Fibroblast of pulmonary artery (primary cell): ENCODE results near the gene AHNAK2.
A peak's percentile ranks its signal among the peaks of the same experiment; 100 is the strongest.
"Not testable (repeated sequence)": the region's sequence is repeated elsewhere in the genome, so short reads cannot be mapped to it uniquely, and the experiment has no call there.

Experiments used
- DNase-seq: peaks from one replicate; pipeline ENCODE4 v3.0.0-alpha.2; 2010; ENCODE audit warnings: low read depth
- H3K4me3 ChIP-seq: replicated peaks from 2 replicates; pipeline ENCODE4 v1.5.1; 2011; ENCODE audit warnings: low read depth, mild to moderate bottlenecking, control low read depth, low read length, moderate library complexity
- TF ChIP-seq, protein P1 (sequence below): IDR thresholded peaks from 2 replicates; pipeline ENCODE4 v1.5.1; 2011; ENCODE audit warnings: mild to moderate bottlenecking, control low read depth, low read length, inconsistent platforms; ENCODE audit errors: missing control alignments

The AHNAK2 gene

DNA sequence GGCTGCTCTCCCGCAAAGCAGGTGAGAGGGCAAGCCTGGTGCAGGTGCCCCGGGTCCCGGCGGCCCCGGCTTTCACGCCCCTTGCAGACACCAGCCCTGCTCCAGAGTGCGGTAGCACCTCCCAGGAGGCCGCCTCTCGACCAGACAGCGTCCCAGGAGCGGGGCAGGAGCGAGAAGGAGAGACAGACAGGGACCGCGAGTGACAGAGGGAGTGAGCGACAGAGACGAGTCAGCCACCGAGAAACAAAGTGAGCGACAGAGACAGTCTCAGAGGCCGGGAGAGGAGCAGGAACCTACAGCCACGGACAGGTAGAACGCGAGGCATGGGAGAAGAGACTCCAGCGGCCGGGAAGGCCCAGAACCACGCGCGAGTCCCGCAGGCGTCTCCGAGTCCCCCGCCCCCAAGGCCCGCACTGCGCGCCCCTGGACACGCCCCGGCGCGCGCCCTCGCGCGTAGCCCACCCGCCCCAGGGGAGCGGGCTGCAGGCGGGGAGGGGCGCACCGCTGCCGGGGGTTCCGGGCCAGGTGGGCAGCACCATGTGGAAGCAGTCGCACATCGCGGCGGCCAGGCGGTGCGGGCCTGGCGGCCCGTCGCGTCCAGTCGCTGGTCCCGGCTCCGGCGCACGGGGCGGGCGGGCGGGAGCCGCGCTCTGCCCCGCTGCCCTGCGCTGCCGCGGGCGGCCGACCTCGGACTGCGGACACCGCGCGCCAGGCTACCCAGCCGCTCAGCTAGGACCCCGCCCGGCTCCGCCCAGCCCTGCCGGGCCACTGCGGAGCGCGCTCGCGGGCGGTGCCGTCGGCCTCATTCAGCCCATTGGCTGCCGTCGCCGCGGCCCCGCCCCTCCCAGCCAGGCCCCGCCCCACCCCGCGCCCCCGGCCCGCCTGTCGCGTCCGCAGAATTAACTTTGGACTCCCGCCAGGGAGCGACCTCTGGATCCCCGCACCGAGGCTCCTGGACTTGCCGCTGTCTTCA lies at the start of gene AHNAK2:
Gene AHNAK2, minus strand, starts transcription at position 694 of the 973 bp plus-strand sequence. Its CDS starts 137 bp downstream, at position 557.
- TF ChIP-seq, protein P1, sequence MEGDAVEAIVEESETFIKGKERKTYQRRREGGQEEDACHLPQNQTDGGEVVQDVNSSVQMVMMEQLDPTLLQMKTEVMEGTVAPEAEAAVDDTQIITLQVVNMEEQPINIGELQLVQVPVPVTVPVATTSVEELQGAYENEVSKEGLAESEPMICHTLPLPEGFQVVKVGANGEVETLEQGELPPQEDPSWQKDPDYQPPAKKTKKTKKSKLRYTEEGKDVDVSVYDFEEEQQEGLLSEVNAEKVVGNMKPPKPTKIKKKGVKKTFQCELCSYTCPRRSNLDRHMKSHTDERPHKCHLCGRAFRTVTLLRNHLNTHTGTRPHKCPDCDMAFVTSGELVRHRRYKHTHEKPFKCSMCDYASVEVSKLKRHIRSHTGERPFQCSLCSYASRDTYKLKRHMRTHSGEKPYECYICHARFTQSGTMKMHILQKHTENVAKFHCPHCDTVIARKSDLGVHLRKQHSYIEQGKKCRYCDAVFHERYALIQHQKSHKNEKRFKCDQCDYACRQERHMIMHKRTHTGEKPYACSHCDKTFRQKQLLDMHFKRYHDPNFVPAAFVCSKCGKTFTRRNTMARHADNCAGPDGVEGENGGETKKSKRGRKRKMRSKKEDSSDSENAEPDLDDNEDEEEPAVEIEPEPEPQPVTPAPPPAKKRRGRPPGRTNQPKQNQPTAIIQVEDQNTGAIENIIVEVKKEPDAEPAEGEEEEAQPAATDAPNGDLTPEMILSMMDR, result no peak
- peak within 1 kb of the TSS; percentile 51 for H3K4me3 ChIP-seq
- DNase-seq, result peak; percentile 70

DNA sequence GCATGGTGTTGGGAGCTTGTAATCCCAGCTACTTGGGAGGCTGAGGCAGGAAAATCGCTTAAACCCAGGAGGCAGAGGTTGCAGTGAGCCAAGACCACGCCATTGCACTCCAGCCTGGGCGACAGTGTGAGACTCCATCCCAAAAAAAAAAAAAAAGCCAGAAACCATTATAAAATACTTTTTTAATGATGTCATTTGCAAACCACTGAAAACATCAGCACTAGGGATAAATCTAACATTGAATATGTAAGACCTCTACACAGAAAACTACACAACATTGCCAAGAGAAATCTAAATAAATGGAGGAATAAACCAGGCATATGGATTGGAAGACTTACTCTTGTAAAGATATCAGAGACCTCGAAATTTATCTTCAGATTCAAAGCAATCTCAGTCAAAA lies 49.5 kb upstream of the AHNAK2 start:
- H3K4me3 ChIP-seq, DNase-seq: not testable (repeated sequence)

DNA sequence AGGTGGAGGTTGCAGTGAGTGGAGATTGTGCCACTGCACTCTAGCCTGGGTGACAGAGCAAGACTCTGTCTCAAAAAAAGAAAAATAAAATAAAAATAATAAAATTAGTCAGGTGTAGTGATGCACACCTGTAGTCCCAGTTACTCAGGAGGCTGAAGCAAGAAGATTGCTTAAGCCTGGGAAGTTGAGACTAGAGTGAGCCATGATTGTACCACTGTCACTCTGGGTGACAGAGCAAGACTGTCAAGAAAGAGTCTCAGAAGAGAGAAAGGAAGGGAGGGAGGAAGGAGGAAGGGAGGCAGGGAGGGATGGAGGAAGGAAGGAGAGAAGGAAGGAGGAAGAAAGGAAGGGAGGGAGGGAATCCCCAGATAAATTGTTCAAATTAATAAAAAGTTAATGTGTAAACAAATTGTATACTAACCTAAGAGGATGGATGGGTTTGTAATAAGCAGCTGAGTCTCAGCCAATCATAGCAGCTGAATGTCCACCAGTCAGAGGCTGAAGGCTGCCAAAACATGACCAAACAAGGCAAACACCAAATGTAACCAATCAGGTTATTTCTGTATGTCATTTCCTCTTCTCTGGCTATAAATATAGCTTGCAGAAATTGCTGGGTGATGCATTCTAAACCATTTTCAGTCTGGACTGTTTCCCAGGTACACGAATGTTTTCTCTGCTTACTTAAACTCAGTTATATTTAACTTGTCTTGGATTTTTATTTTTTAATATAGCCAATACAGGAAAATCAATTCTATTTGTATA lies 48.8 kb upstream of the AHNAK2 start:
- no peak overlapping the region for H3K4me3 ChIP-seq
- TF ChIP-seq, protein P1, result no peak

DNA sequence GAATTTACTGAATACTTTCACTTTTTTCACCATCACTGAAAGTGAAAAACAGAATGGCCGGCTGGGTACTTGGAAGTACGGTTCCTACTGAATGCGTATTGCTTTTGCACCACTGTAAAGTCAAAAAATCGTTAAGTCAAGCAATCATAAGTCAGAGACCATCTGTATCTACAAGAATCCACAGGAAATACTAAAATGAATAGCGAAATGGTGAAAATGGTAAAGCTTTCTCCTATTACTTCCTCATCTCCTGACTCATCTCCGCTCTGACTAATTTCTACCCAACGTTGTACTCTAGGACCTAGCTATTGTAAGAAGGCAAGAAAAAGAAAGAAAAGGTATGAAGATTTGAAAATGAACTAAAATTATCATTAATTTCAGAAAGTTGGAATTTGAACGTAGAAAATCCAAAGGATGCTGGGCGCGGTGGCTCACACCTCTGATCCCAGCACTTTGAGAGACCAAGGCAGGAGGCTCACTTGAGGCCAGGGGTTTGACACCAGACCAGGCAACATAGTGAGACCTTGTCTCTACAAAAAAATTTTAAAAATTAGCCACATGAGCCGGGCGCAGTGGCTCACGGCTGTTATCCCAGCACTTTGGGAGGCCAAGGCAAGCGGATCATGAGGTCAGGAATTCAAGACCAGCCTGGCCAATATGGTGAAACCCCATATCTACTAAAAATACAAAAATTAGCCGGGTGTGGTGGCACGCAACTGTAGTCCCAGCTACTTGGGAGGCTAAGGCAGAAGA lies 48.0 kb upstream of the AHNAK2 start:
- peak; percentile 65 for DNase-seq
- no peak overlapping the region for H3K4me3 ChIP-seq
- TF ChIP-seq, protein P1, result no peak

More for the DNA sequence above, 48.8 kb upstream of the AHNAK2 start:
- peak; percentile 58 for DNase-seq

DNA sequence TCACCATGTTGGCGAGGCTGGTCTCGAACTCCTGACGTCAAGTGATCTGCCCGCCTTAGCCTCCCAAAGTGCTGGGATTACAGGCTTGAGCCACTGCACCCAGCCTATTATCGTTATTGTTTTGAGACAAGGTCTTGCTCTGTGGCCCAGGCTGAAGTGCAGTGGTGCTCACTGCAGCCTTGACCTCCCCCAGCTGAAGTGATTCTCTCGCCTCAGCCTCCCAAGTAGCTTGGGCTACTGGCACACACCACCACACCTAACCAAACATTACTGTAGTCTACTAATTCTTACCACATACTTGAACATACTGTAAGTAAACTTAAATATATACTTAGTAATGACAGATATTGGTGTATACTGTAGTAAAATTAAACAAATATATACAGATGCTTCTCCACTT lies 47.3 kb upstream of the AHNAK2 start:
- no peak for DNase-seq
- H3K4me3 ChIP-seq, result no peak overlapping the region
- TF ChIP-seq, protein P1, result no peak

DNA sequence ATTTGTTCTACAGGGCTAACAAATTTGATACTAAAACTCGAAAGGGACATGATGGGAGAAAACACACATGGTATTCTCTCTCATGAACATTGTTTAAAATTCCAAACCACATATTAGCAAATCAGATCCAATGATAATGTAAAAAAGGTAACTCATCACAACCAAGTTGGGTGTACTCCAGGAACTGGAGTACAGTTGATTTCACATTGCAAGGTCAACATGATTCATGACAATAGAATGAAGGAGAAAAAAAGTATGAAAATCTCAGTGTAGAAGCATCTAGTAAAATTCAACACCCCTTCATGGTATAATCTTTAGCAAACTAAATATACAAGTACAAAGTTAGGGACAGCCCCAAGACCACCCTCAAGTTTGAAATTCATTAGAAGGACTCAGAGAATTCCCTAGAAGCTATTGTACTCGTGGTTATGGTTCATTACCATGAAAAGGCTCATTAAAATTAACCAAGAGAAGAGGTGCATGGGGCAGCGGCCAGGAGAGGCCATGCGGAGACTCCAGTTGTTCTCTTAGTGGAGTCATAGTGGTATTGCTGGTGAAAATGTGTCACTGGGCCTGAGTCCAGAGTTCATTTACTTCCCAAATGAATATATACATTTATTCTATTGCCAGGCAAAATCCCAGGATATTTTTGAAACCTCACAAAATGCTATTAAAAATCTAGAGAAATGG lies 45.8 kb upstream of the AHNAK2 start:
- no peak overlapping the region for H3K4me3 ChIP-seq
- peak; percentile 59 for DNase-seq
- TF ChIP-seq, protein P1, result no peak
